HG03439 (cell line): ENCODE results near the gene TERT.
"Not testable (repeated sequence)": the region's sequence is repeated elsewhere in the genome, so short reads cannot be mapped to it uniquely, and the experiment has no call there.

Experiments
- ATAC-seq: cut with Tn5 transposase; IDR thresholded peaks from one replicate; pipeline ENCODE4 v1.9.1; 2021; ENCODE audit warnings: mild to moderate bottlenecking, moderate library complexity; ENCODE audit not compliant: unreplicated experiment

TERT gene

GRCh38 chr5:1298067-1298551, 3.2 kb upstream of the TERT start:
- ATAC-seq, result no peak

GRCh38 chr5:1297243-1297642, 2.4 kb upstream of the TERT start:
- ATAC-seq, result no peak

GRCh38 chr5:1295650-1296037, 776 bp upstream of the TERT start:
- ATAC-seq, result no peak

GRCh38 chr5:1294206-1294834, 548 bp downstream of the TERT start:
- ATAC-seq, result no peak

GRCh38 chr5:1293416-1294205, 1.3 kb downstream of the TERT start:
- no peak for ATAC-seq

GRCh38 chr5:1292846-1293415, 1.9 kb downstream of the TERT start:
- no peak for ATAC-seq

- ATAC-seq, result no peak
Measured at GRCh38 chr5:1292139-1292538, 2.7 kb downstream of the TERT start.

- no peak for ATAC-seq
Measured at GRCh38 chr5:1291611-1292080, 3.2 kb downstream of the TERT start.

- ATAC-seq, result not testable (repeated sequence)
Measured at GRCh38 chr5:1290956-1291355, 3.9 kb downstream of the TERT start.

- ATAC-seq, result not testable (repeated sequence)
Measured at GRCh38 chr5:1289559-1289958, 5.3 kb downstream of the TERT start.

- no peak for ATAC-seq
Measured at GRCh38 chr5:1288439-1289335, 6.2 kb downstream of the TERT start.

GRCh38 chr5:1285883-1286291, 9.0 kb downstream of the TERT start:
- ATAC-seq, result no peak

- no peak for ATAC-seq
Measured at GRCh38 chr5:1285141-1285540, 9.7 kb downstream of the TERT start.

- not testable (repeated sequence) for ATAC-seq
Measured at GRCh38 chr5:1284336-1284970, 10.4 kb downstream of the TERT start.

GRCh38 chr5:1283729-1284041, 11.2 kb downstream of the TERT start:
- ATAC-seq, result not testable (repeated sequence)

GRCh38 chr5:1282993-1283728, 11.7 kb downstream of the TERT start:
- not testable (repeated sequence) for ATAC-seq

- no peak for ATAC-seq
Measured at GRCh38 chr5:1282131-1282992, 12.5 kb downstream of the TERT start.

- no peak for ATAC-seq
Measured at GRCh38 chr5:1281038-1281882, 13.6 kb downstream of the TERT start.
